Gastrocnemius medialis (tissue), 4 donors: ENCODE data around the gene FLNB.

Source experiments
- CTCF ChIP-seq, 5 experiments: fragments of 450-650 bp in 3 of 5; fragments of 200-600 bp in 2 of 5; sonication (generic) in 2 of 5; IDR thresholded peaks in 4 of 5; conservative IDR thresholded peaks in 1 of 5; 1 replicate in 4 of 5; 2 replicates in 1 of 5; pipeline ENCODE4 v1.5.1; 2016 to 2019; ENCODE audit warnings: antibody characterized with exemption in 5 of 5, mild to moderate bottlenecking in 3 of 5, moderate library complexity in 3 of 5
- POLR2A ChIP-seq, 2 donors: fragments of 450-650 bp; IDR thresholded peaks; one replicate each; pipeline ENCODE4 v1.6.1; 2017; ENCODE audit warnings: antibody characterized with exemption in 2 of 2, mild to moderate bottlenecking in 2 of 2, moderate library complexity in 2 of 2

GRCh38 chr3:58013973-58014649 lies 5.9 kb downstream of the FLNB start:
- TF ChIP-seq CTCF (IDR thresholded peaks at IDR 0.05 in 4 of 5, conservative IDR thresholded peaks at IDR 0.05 in 1 of 5) (no peak), POLR2A (IDR thresholded peaks at IDR 0.05) (no peak)
